Measurements from ENCODE around the gene NETO2. TPM values are rescaled to one million over a fixed set of nuclear protein-coding genes. Genes with fewer than 3 reads are reported as not detected.

NETO2 gene
- total and polyA plus RNA-seq, 9 of the 15 experiments (the other 6 are each of a cell fraction or from before 2014, with no cell fraction given), result 4.1 to 37.0 (median 22.2) TPM

DNA sequence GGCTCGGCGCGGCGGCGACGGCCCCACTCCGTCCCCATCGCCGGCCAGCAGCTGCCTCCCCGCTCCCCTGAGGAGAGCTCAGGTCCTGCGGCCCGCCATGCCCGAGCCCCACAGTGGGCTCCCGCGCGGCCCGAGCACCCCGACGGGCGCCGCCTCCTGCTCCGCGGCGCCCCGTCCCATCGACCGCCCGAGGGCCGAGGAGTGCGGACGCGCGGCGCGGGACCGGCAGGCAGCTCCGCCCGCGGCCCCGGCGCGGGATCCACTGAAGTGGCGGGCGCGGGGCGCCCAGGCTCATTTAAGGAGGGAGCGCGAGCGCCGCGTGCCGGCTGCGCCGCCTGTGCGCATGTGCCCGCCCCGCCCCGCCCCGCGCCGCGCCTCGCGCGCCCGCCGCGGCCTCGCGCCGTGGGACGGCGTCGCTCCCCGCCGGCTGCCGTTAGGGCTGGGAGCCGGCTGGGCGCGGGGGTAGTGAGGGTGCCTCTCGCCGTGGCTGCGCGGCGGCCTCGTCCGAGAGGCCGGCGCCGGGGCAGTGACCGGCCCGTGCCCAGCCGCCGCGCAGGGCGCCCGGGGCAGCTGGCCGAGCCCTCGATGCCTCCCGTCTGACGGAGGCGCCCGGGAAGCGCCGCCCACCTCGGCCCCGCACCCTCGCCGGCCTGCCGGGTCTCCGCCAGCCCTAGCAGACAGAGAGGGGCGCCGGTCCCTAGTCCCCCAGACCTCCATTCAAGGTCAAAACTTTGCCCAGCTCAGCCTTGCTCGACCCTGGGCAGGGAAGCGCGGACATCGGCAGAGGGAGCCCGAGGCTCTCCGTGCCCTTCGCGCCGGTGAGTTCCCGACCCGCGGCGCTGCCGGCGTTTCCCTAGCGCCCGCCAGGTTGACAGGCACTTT lies at the start of gene NETO2 (continued):
- TF ChIP-seq GTF2F1 (IDR thresholded peaks at IDR 0.05; ENCODE audit: low read depth, low read length) (peak; percentile 57; the same call in 1 of the 2 replicates), SIN3B (IDR thresholded peaks at IDR 0.05; ENCODE audit: low read depth) (peak; percentile 10; the same call in 1 of the 2 replicates), NR2F6 (CRISPR knock-in tag; IDR thresholded peaks at IDR 0.05) (no peak)

DNA sequence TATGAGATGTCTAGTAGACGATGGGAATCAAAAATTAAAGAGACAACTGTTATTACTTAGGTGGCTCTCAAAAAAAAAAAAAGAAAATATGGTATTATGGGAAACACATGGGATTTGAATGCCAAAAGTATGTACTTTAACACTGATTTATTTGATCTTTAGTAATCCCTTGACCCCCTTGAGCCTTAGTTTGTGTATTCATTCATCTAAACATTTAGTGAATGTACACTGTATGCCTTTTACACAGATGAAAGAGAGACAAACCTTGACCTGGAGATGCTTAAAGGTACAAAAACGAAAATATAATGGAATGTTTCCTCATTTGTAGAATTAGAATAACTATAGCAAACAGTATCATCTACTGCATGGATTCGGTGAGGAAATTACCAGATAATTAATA lies 38.6 kb upstream of the NETO2 start:
- no peaks in the 10 kb centered on the region for H3K4me1 ChIP-seq (replicated peaks in 1 of 2; ENCODE audit: control insufficient read depth in 2 of 2, insufficient read depth in 2 of 2, low read length in 2 of 2)
- in situ Hi-C loops (cut with MboI) (no loop called here), intact Hi-C loops (cut with micrococcal nuclease) (no loop called here)
- H3K9me3 ChIP-seq (replicated peaks; ENCODE audit: control insufficient read depth, insufficient read depth, low read depth, low read length), result no peaks in the 10 kb centered on the region
- no TSS peak for BruUV-seq (replicated peaks)
- no peak overlapping the region for H3K9ac ChIP-seq (ENCODE audit: insufficient read depth in 1 of 2, low read depth in 2 of 2, low read length in 2 of 2)
- no peaks in the 10 kb centered on the region for H3K9me1 ChIP-seq (ENCODE audit: control insufficient read depth, insufficient read depth, low read length)
- no peaks in the 10 kb centered on the region for H3K79me2 ChIP-seq (ENCODE audit: control insufficient read depth, insufficient read depth, low read length)
- H3K27me3 ChIP-seq (ENCODE audit: control insufficient read depth in 2 of 2, insufficient read depth in 2 of 2, low read length in 2 of 2), result no peaks in the 10 kb centered on the region
- no peak overlapping the region for H2AFZ ChIP-seq (ENCODE audit: low read depth, low read length)
- no peak overlapping the region for H3K4me3 ChIP-seq
- ATAC-seq (no peak), FAIRE-seq (no peak), DNase-seq (ENCODE audit: extremely low read depth in 1 of 4, low spot score in 3 of 4) (no peak)
- 62% methylated on average over 3 of the region's 3 CpGs for WGBS (ENCODE audit: insufficient coverage, low coverage, missing lambda C conversion rate)
- no peak overlapping the region for H3K27ac ChIP-seq (ENCODE audit: extremely low read depth, low read depth, low read length)
- ChIA-PET CTCF (ENCODE audit: low intra/inter-chr PET ratio) (no interaction called here), POLR2A (no interaction called here)
- H4K20me1 ChIP-seq (replicated peaks; ENCODE audit: control insufficient read depth, insufficient read depth, low read length), result no peaks in the 10 kb centered on the region
- H3K36me3 ChIP-seq (ENCODE audit: control insufficient read depth, insufficient read depth, low read length), result no peaks in the 10 kb centered on the region
- H3K4me2 ChIP-seq (ENCODE audit: insufficient read depth, low read length), result no peak overlapping the region
- TF ChIP-seq DDX20 (tag; IDR thresholded peaks at IDR 0.05; ENCODE audit: low read depth) (no peak), RNF2 (IDR thresholded peaks at IDR 0.05) (no peak), FOS (IDR thresholded peaks at IDR 0.05; ENCODE audit: extremely low read depth, insufficient read length) (no peak), ZFP30 (CRISPR knock-in tag; IDR thresholded peaks at IDR 0.05; ENCODE audit: borderline replicate concordance) (no peak), HEY1 (CRISPR knock-in tag; IDR thresholded peaks at IDR 0.05; ENCODE audit: borderline replicate concordance) (no peak), ZBTB7A (IDR thresholded peaks at IDR 0.05; ENCODE audit: borderline replicate concordance, control insufficient read depth, low read depth, low read length) (no peak), GTF2A2 (tag; IDR thresholded peaks at IDR 0.05) (no peak), ZBTB17 (CRISPR knock-in tag; IDR thresholded peaks at IDR 0.05) (no peak)
- TF ChIP-seq, protein P1, sequence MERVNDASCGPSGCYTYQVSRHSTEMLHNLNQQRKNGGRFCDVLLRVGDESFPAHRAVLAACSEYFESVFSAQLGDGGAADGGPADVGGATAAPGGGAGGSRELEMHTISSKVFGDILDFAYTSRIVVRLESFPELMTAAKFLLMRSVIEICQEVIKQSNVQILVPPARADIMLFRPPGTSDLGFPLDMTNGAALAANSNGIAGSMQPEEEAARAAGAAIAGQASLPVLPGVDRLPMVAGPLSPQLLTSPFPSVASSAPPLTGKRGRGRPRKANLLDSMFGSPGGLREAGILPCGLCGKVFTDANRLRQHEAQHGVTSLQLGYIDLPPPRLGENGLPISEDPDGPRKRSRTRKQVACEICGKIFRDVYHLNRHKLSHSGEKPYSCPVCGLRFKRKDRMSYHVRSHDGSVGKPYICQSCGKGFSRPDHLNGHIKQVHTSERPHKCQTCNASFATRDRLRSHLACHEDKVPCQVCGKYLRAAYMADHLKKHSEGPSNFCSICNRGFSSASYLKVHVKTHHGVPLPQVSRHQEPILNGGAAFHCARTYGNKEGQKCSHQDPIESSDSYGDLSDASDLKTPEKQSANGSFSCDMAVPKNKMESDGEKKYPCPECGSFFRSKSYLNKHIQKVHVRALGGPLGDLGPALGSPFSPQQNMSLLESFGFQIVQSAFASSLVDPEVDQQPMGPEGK (CRISPR knock-in tag; IDR thresholded peaks at IDR 0.05; ENCODE audit: borderline replicate concordance), result no peak
- TF ChIP-seq, protein P2, sequence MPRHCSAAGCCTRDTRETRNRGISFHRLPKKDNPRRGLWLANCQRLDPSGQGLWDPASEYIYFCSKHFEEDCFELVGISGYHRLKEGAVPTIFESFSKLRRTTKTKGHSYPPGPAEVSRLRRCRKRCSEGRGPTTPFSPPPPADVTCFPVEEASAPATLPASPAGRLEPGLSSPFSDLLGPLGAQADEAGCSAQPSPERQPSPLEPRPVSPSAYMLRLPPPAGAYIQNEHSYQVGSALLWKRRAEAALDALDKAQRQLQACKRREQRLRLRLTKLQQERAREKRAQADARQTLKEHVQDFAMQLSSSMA (CRISPR knock-in tag; IDR thresholded peaks at IDR 0.05), result no peak
- TF ChIP-seq, protein P3, sequence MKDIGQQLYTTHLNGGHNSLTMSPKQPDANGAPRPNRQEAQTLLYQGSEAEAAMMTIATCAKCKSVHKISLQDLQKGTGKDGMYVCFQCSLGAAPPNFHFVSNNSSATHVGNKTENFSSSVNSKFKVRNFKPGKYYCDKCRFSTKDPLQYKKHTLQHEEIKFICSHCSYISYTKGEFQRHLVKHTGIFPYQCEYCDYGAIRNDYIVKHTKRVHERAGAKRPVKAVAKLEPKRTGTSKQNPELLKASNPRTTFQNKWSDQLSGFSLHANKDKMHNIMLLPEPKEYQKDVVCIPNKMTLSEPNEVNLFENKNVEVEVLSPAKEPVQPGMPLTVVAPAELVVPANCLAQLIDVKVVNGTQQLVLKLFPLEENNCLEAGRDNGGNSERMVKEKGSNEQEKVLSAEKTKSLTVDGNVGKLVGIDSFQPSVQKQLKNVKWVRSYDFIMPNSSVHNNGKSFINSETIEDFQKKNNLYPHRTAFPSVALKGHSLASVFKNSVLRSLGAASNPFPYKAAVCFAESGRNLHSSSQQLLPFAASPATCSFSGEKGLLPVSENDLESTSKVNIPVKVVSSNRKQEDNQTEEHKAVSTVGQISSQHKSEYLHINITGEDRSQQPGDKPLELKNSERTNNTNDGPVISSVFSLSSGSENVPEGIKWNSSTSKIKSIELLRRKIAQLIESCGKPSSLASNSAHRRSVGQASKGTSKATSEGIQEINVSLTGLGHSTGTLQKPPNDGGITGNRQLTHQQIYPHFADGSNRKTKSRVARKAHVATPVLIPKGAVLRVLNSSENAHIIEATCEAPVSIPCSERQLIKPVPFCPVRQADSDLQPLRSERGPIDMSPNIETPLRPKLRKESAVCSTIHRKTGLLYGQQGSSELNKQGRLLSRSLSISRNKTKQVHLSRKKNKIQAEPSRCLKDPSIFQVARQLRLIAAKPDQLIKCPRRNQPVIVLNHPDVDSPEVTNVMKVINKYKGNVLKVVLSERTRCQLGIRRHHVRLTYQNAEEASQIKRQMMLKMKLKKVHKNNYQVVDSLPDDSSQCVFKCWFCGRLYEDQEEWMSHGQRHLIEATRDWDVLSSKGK (CRISPR knock-in tag; IDR thresholded peaks at IDR 0.05), result no peak
